NT2/D1 (cell line): ENCODE data around the gene CRTAC1.

Source experiments
- SUZ12 ChIP-seq: IDR thresholded peaks from 2 replicates; pipeline ENCODE4 v1.6.1; 2011; ENCODE audit not compliant: insufficient read length, insufficient read depth; ENCODE audit errors: extremely low read depth
- YY1 ChIP-seq: IDR thresholded peaks from 2 replicates; pipeline ENCODE4 v1.6.1; 2011; ENCODE audit not compliant: insufficient read length, insufficient read depth
- ZNF274 ChIP-seq: IDR thresholded peaks from 2 replicates; pipeline ENCODE4 v1.6.1; 2011; ENCODE audit warnings: mild to moderate bottlenecking, low read depth, low read length

DNA sequence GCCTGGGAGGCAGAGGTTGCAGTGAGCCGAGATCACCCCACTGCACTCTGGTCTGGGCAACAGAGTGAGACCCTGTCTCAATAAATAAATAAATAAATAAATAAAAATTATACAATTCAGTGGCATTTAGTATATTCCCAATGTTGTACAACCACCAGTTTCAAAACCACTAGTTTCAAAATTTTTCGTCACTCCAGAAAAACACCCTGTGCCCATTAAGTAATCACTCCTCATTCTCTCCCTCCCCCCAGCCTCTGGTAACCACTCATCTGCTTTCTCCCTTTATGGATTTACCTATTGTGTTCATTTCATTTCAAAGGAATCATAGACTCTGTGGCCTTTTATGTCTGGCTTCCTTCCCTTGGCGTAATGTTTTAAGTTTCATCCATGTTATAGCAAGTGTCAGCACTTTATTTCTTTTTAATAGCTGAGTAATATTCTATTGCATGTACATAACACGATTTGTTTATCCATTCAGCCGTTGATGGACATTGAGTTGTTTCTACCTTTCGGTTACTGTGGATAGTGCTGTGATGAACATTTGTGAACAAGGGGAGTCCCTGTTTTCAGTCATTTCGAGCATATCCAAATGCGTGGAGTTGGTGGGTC is 210.2 kb downstream of the CRTAC1 start:
- no peak for TF ChIP-seq ZNF274
- no peak for TF ChIP-seq SUZ12
- TF ChIP-seq YY1: no peak
